Lung (tissue), 12 donors: ENCODE measurements around the gene AUTS2. TPM values are rescaled to one million over a fixed set of nuclear protein-coding genes. Genes with fewer than 3 reads are reported as not detected.

Experiments
- ATAC-seq: fragments of 200-7000 bp; cut with Tn5 transposase; one replicate; pipeline ENCODE4 v1.9.1; 2020; ENCODE audit warnings: moderate number of reproducible peaks; ENCODE audit not compliant: insufficient read depth, low FRiP score
- DNase-seq, 3 donors: peaks; one replicate each; pipeline ENCODE4 v3.0.0-alpha.2; 2013 to 2017
- H3K27ac ChIP-seq, 2 donors: one replicate each; pipeline ENCODE4 v1.5.1; 2013; ENCODE audit warnings: mild to moderate bottlenecking in 2 of 2, moderate library complexity in 2 of 2, control low read depth in 1 of 2, inconsistent platforms in 1 of 2, low read depth in 1 of 2, low read length in 1 of 2
- H3K27me3 ChIP-seq, 3 donors: one replicate each; pipeline ENCODE4 v1.5.1; 2013; ENCODE audit warnings: low read length in 2 of 3; ENCODE audit not compliant: control insufficient read depth in 3 of 3, insufficient read depth in 3 of 3
- H3K36me3 ChIP-seq, 4 donors: one replicate each; pipeline ENCODE4 v1.5.1; 2013; ENCODE audit warnings: low read length in 4 of 4, mild to moderate bottlenecking in 1 of 4, moderate library complexity in 1 of 4; ENCODE audit not compliant: control insufficient read depth in 4 of 4, insufficient read depth in 4 of 4
- H3K4me1 ChIP-seq, 5 donors: one replicate each; pipeline ENCODE4 v1.5.1; 2013; ENCODE audit warnings: low read length in 5 of 5, mild to moderate bottlenecking in 2 of 5, moderate library complexity in 1 of 5; ENCODE audit not compliant: control insufficient read depth in 5 of 5, insufficient read depth in 5 of 5
- H3K4me3 ChIP-seq: one replicate; pipeline ENCODE4 v1.5.1; 2013; ENCODE audit warnings: mild to moderate bottlenecking, control low read depth, moderate library complexity
- H3K9ac ChIP-seq, 2 donors: one replicate each; pipeline ENCODE4 v1.5.1; 2013; ENCODE audit warnings: low read length in 2 of 2, control low read depth in 1 of 2; ENCODE audit not compliant: insufficient read depth in 1 of 2
- H3K9me3 ChIP-seq, 4 donors: one replicate each; pipeline ENCODE4 v1.5.1; 2013; ENCODE audit warnings: low read length in 3 of 4, mild to moderate bottlenecking in 1 of 4, moderate library complexity in 1 of 4; ENCODE audit not compliant: control insufficient read depth in 4 of 4, insufficient read depth in 3 of 4
- WGBS, 2 donors: extraction: QIAGEN DNeasy Blood & Tissue Kit; methylation state at CpG; one replicate each; pipeline ENCODE4 v1.1.7; 2013; 5-methylcytosine and 5-hydroxymethylcytosine counted together
- polyA plus RNA-seq, 2 donors: library from polyadenylated mRNA; stranded (reverse); fragments of 200-250 nt; gene quantifications; one replicate each; pipeline ENCODE4 v1.2.1, GENCODE V29; 2013
- total RNA-seq, 2 donors: library from RNA; depleted of rRNA in 1 of 2; stranded (reverse); fragments of >200 nt in 1 of 2; gene quantifications; one replicate each; pipeline ENCODE4 v1.2.1, GENCODE V29; 2014 to 2021
- TF ChIP-seq, protein P1 (sequence below): IDR thresholded peaks from 2 replicates; pipeline ENCODE4 v1.5.1; 2012; ENCODE audit warnings: mild to moderate bottlenecking; ENCODE audit errors: control extremely low read depth, extremely low read depth
- donor health status: control.
- donor health status: control.
- donor health status: Bipolar disorder and iron deficiency.
- donor health status: healthy.
- donor health status: DM: yes; HTN: yes; CAD: no.

Gene AUTS2
- total and polyA plus RNA-seq, 4 donors, result 11.8 to 115 (median 40.6) TPM

DNA sequence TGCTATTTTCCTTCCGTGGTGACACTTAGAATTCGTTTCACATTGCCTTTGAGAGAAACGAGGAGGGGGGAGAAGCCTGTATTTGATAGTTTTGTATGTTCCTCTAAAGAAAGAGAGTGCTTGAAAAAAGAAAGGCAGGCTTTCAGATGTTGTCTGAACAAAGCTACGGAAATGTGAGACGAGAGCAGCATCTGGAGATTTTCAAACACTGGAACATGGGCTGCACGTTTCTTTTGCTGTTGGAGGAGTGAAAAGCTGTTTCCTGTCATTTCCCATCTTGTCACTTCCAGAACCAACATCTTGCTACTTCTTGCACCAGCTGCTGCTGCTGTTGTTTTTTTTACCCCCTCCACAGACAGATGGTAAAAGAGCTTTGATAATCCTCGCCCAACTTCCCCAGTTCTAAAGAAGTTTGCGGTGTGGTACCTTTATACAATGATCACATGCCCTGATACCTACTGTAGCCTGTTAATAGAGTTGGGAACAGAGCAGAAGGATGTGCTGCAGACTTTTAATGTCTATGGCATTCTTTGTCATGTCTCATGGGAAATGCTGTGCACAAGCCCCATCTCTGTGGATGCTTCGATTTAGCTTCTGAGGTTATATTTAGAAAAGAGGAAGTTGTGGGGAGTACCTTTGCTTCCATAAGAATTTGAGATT lies 408.1 kb downstream of the AUTS2 start:
- Histone ChIP-seq H3K36me3 (no peaks in the 10 kb centered on the region), H3K27ac (no peak overlapping the region), H3K4me1 (peaks cover 0 to 18% (median 9%) of the 10 kb centered on the region in 5 donors), H3K27me3 (no peaks in the 10 kb centered on the region), H3K4me3 (no peak overlapping the region), H3K9ac (no peak overlapping the region), H3K9me3 (no peaks in the 10 kb centered on the region)
- no peak for ATAC-seq
- DNase-seq, result peak; percentile 80 to 99 (median 96)
- 11 to 44% methylated on average over 9 of the region's 9 CpGs for WGBS, 2 donors
- TF ChIP-seq, protein P1, sequence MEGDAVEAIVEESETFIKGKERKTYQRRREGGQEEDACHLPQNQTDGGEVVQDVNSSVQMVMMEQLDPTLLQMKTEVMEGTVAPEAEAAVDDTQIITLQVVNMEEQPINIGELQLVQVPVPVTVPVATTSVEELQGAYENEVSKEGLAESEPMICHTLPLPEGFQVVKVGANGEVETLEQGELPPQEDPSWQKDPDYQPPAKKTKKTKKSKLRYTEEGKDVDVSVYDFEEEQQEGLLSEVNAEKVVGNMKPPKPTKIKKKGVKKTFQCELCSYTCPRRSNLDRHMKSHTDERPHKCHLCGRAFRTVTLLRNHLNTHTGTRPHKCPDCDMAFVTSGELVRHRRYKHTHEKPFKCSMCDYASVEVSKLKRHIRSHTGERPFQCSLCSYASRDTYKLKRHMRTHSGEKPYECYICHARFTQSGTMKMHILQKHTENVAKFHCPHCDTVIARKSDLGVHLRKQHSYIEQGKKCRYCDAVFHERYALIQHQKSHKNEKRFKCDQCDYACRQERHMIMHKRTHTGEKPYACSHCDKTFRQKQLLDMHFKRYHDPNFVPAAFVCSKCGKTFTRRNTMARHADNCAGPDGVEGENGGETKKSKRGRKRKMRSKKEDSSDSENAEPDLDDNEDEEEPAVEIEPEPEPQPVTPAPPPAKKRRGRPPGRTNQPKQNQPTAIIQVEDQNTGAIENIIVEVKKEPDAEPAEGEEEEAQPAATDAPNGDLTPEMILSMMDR, result no peak

DNA sequence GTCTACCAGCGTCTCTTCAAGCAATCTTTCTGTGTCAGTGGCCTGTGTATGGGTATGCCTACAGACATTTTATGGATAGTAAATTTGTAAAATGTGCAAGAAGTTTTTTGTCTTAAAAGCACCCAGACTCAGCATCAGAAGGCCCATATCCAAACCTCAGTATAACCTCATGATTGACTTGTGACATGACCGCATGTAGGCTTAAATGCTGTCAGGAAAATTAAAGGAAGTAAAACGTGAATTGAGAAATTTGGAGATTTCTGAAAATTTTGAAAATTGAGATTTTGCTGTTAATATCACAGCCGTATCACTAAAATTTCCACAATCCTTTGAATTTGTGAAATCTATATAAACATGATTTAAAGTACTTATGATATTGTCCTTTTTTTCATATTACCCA lies 410.2 kb downstream of the AUTS2 start:
- ATAC-seq, result no peak
- H3K9ac ChIP-seq, result no peak overlapping the region
- no peaks in the 10 kb centered on the region for H3K27me3 ChIP-seq
- 84 to 91% methylated on average over 4 of the region's 4 CpGs for WGBS, 2 donors
- H3K4me3 ChIP-seq, result no peak overlapping the region
- no peaks in the 10 kb centered on the region for H3K9me3 ChIP-seq
- DNase-seq, result no peak
- peaks cover 0 to 18% (median 9%) of the 10 kb centered on the region in 5 donors for H3K4me1 ChIP-seq
- no peak overlapping the region for H3K27ac ChIP-seq
- TF ChIP-seq, protein P1, result no peak
- no peaks in the 10 kb centered on the region for H3K36me3 ChIP-seq

DNA sequence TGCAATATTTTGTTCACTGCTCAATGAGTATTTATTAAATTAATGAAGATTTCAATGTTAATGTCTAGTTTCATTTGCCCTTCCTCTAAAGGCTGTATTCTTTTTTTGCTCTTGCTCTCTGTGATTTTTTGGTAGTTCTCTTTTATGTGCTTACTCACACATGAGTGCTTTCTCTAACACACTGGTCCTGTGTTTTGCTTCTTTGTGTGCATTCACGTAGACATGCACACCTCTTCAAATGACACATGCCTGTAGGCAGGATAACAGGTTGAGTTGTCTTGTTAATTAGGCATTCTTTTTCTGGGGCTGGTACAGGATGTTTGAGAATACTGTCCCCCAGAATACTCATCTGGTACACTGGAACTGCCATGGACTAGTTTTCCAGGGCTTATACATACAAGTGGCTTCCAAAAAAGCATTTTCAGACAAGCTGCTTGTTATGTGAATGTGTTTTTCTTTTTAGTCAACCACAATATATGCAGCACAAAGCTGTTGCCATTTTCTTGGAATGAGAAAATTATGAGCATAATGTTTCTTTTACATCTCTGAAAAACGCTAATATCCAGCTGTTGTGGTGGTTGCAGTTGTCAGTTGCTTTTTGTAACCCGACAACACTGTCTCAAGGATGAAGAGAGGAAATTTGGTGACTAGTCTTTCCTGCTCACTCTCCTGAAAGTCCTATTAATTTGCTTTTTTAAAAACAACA lies 416.4 kb downstream of the AUTS2 start:
- WGBS, 2 donors, result 52 to 67% methylated on average over 3 of the region's 3 CpGs
- TF ChIP-seq, protein P1, result no peak

More for the DNA sequence above, 416.4 kb downstream of the AUTS2 start:
- Histone ChIP-seq H3K9ac (no peak overlapping the region), H3K27ac (no peak overlapping the region), H3K4me1 (peaks cover 0 to 35% (median 1%) of the 10 kb centered on the region in 5 donors), H3K27me3 (no peaks in the 10 kb centered on the region), H3K4me3 (no peak overlapping the region), H3K36me3 (no peaks in the 10 kb centered on the region), H3K9me3 (no peaks in the 10 kb centered on the region)
- DNase-seq, result peak in 2 of 3 donors; percentile 84 to 91
- no peak for ATAC-seq
